ENCODE measurements around the gene TARDBP. TPM values are rescaled to one million over a fixed set of nuclear protein-coding genes. Genes with fewer than 3 reads are reported as not detected.

TARDBP gene
- total RNA-seq, 1 experiment from 2014 or later = 155 TPM

- TF ChIP-seq ZFX (IDR thresholded peaks at IDR 0.05) = no peak
- no peak for TF ChIP-seq EZH2phosphoT487 (IDR thresholded peaks at IDR 0.05; ENCODE audit: borderline replicate concordance)
- no peak for TF ChIP-seq ZNF274 (IDR thresholded peaks at IDR 0.05; ENCODE audit: low read depth, low read length)
- TF ChIP-seq POLR2A (IDR thresholded peaks at IDR 0.05; ENCODE audit: borderline replicate concordance, extremely low read depth, insufficient read depth, insufficient read length) = no peak
- no peak for TF ChIP-seq MAX (IDR thresholded peaks at IDR 0.05)
- TF ChIP-seq FOSL1 (IDR thresholded peaks at IDR 0.05; ENCODE audit: low read depth) = no peak
- no peak for TF ChIP-seq SIN3A (IDR thresholded peaks at IDR 0.05; ENCODE audit: low read depth)
These were observed 58.4 kb downstream of the TARDBP start (continued) for GRCh38 chr1:11070876-11071275.

DNA sequence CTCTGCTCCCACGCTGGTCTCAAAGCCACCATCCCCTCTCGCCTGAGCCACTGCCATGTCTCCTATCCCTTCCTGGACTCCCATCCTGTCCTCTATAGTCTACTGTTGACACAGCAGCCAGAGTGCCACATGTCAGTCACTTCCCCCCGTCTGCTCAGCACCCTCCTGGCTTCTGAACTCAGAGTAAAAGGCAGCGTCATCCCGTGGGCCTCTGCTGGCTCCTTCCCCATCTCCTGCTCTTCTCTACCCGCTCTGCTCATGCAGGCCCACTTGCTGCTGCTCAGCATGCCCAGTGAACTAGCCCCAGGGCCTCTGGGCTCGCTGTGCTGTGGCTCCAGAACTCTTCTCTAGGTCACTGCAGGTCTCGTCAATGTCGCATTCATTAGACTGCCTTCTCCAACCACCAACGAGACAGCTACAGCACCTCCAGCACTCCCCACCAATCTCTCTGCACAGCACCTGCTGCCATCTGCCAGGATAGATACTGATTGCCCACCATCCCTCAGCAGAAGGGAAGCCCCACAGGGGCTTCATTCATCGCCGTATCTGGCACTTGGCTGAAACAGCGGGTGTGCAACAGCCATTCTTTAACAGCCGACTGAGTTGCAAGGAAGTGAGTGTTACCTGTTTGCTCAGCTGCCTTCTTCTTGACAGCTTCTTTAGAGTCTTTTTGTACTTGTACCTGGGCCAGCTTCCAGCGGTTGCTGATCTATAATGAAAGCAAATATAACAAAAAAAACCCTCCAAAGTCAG is 59.2 kb downstream of the TARDBP start:
- Histone ChIP-seq H3K4me2 (ENCODE audit: low read length) (no peak overlapping the region), H2AFZ (ENCODE audit: low read depth, low read length, poor library complexity, severe bottlenecking) (no peak overlapping the region), H3K9me3 (ENCODE audit: control insufficient read depth in 1 of 2, insufficient read depth in 1 of 2, low read depth in 1 of 2, low read length in 2 of 2) (no peaks in the 10 kb centered on the region), H3K79me2 (ENCODE audit: insufficient read depth, low read length) (no peaks in the 10 kb centered on the region), H3K9me2 (ENCODE audit: insufficient read depth) (no peaks in the 10 kb centered on the region), H3K27ac (ENCODE audit: low read depth, low read length) (no peak overlapping the region), H3K4me3 (replicated peaks in 1 of 2; ENCODE audit: low read depth in 1 of 2, low read length in 2 of 2) (no peak overlapping the region), H3K4me1 (ENCODE audit: control insufficient read depth in 1 of 2, insufficient read depth in 2 of 2, low read length in 2 of 2) (no peaks in the 10 kb centered on the region), H4K20me1 (ENCODE audit: insufficient read depth) (no peaks in the 10 kb centered on the region), H3K9ac (ENCODE audit: low read length) (no peak overlapping the region), H3K36me3 (ENCODE audit: control insufficient read depth in 1 of 2, insufficient read depth in 2 of 2, low read length in 2 of 2) (peaks cover 61 to 79% of the 10 kb centered on the region in 2 experiments), H3K27me3 (ENCODE audit: insufficient read depth, low read length) (no peaks in the 10 kb centered on the region)
- CTCF ChIA-PET = no interaction called here
- TF ChIP-seq SRF (IDR thresholded peaks at IDR 0.05; ENCODE audit: low read depth) = no peak
- ATAC-seq = no peak
- RAD21 ChIA-PET (ENCODE audit: low non-redundant PET in 1 of 2, low total read pairs in 2 of 2, uncharacterized antibody in 2 of 2, unreplicated experiment in 2 of 2) = no interaction called here
- DNase-seq (ENCODE audit: low read depth, low spot score) = no peak
- POLR2A ChIA-PET = interaction anchor here (1.4 kb wide), 1 partner anchor 28 kb away, joined by 3 read pairs; the partner anchor contains the start of gene EXOSC10
- intact Hi-C loops (cut with micrococcal nuclease) = no loop called here
- no TSS peak for BruUV-seq (replicated peaks)

All from HCT116 (cell line).